Measurements from ENCODE around the gene NETO1.

Gene NETO1

GRCh38 chr18:72830109-72830508, 37.7 kb downstream of the NETO1 start:
- TF ChIP-seq, protein P1, sequence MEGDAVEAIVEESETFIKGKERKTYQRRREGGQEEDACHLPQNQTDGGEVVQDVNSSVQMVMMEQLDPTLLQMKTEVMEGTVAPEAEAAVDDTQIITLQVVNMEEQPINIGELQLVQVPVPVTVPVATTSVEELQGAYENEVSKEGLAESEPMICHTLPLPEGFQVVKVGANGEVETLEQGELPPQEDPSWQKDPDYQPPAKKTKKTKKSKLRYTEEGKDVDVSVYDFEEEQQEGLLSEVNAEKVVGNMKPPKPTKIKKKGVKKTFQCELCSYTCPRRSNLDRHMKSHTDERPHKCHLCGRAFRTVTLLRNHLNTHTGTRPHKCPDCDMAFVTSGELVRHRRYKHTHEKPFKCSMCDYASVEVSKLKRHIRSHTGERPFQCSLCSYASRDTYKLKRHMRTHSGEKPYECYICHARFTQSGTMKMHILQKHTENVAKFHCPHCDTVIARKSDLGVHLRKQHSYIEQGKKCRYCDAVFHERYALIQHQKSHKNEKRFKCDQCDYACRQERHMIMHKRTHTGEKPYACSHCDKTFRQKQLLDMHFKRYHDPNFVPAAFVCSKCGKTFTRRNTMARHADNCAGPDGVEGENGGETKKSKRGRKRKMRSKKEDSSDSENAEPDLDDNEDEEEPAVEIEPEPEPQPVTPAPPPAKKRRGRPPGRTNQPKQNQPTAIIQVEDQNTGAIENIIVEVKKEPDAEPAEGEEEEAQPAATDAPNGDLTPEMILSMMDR (IDR thresholded peaks at IDR 0.05; ENCODE audit: extremely low read depth, insufficient read depth, missing control alignments) = no peak
- in situ Hi-C loops (cut with MboI; ENCODE audit: low pct_unique_long_range_greater_than_20kb, low sequenced_read_pairs, unreplicated experiment) = no loop called here
- no peak for DNase-seq (ENCODE audit: low spot score)

DNA sequence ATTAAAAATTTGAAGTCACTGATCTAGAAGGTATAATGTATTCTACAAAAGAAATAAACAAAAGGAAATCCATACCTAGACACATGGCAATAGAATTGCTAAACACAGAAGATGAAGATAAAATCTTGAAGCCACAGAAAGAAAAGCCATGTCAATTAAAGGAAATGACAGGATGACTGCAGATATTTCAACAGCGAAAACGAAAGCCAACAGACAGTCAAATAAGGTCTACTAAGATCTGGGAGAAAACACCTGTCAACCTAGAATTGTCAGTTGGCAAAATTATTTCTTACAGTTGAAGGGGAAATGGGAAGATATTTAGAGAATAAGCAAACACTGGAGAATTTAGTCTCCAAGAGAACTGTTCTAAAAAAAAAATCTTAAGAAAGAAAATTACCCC, 39.2 kb downstream of the NETO1 start:
- no peak for DNase-seq (ENCODE audit: low spot score)
- TF ChIP-seq, protein P1 (IDR thresholded peaks at IDR 0.05; ENCODE audit: extremely low read depth, insufficient read depth, missing control alignments) = no peak
- in situ Hi-C loops (cut with MboI; ENCODE audit: low pct_unique_long_range_greater_than_20kb, low sequenced_read_pairs, unreplicated experiment) = no loop called here

DNA sequence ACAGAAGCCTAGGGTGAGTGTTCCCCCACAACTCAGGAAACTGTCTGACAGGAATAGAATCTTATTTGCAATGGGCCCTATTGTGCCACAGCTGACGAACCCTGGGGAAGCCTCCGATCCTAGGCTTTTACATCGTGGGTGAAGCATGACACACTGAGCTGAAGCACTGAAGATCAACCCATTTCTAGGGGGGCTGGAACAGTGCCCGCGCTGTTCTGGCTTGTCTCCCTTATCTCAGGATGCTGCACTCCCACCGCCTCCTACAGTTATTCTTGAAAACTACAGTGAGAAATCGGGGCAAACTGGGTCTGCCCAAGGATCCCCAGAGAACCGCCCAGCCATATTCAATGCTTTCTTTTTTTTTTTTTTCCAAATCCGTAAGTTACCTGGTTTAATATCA, 41.1 kb downstream of the NETO1 start:
- DNase-seq (ENCODE audit: low spot score) = no peak
- in situ Hi-C loops (cut with MboI; ENCODE audit: low pct_unique_long_range_greater_than_20kb, low sequenced_read_pairs, unreplicated experiment) = no loop called here
- TF ChIP-seq, protein P1 (IDR thresholded peaks at IDR 0.05; ENCODE audit: extremely low read depth, insufficient read depth, missing control alignments) = no peak

- TF ChIP-seq, protein P1 (IDR thresholded peaks at IDR 0.05; ENCODE audit: extremely low read depth, insufficient read depth, missing control alignments) = no peak
- in situ Hi-C loops (cut with MboI; ENCODE audit: low pct_unique_long_range_greater_than_20kb, low sequenced_read_pairs, unreplicated experiment) = no loop called here
- DNase-seq (ENCODE audit: low spot score) = no peak
These were observed 44.4 kb downstream of the NETO1 start for GRCh38 chr18:72823345-72823744.

- DNase-seq (ENCODE audit: low spot score) = no peak
- TF ChIP-seq, protein P1 (IDR thresholded peaks at IDR 0.05; ENCODE audit: extremely low read depth, insufficient read depth, missing control alignments) = no peak
- in situ Hi-C loops (cut with MboI; ENCODE audit: low pct_unique_long_range_greater_than_20kb, low sequenced_read_pairs, unreplicated experiment) = no loop called here
These were observed 45.6 kb downstream of the NETO1 start for GRCh38 chr18:72822202-72822601.

- TF ChIP-seq, protein P1 (IDR thresholded peaks at IDR 0.05; ENCODE audit: extremely low read depth, insufficient read depth, missing control alignments) = no peak
- in situ Hi-C loops (cut with MboI; ENCODE audit: low pct_unique_long_range_greater_than_20kb, low sequenced_read_pairs, unreplicated experiment) = no loop called here
- DNase-seq (ENCODE audit: low spot score) = no peak
These were observed 47.2 kb downstream of the NETO1 start for GRCh38 chr18:72820571-72820970.

GRCh38 chr18:72819050-72819449, 48.7 kb downstream of the NETO1 start:
- in situ Hi-C loops (cut with MboI; ENCODE audit: low pct_unique_long_range_greater_than_20kb, low sequenced_read_pairs, unreplicated experiment) = no loop called here
- no peak for DNase-seq (ENCODE audit: low spot score)
- TF ChIP-seq, protein P1 (IDR thresholded peaks at IDR 0.05; ENCODE audit: extremely low read depth, insufficient read depth, missing control alignments) = no peak

Data from GM13977 (cell line).